Stimulated activated naive CD8-positive, alpha-beta T cell treated with anti-CD3 and anti-CD28 coated beads, Interleukin-15, Interleukin-2, amounts not matched to agents 100 ng/mL and 50 ng/mL, for 24 hours (primary cell): Measurements from ENCODE around the gene WDFY1.

ENCODE experiments used
- H3K27ac Mint-ChIP-seq: one replicate; pipeline ENCODE4 v1.8.0; 2021; ENCODE audit warnings: mild to moderate bottlenecking, mixed read lengths
- H3K27me3 Mint-ChIP-seq: one replicate; pipeline ENCODE4 v1.8.0; 2021; ENCODE audit warnings: mixed read lengths
- H3K36me3 Mint-ChIP-seq: one replicate; pipeline ENCODE4 v1.8.0; 2021; ENCODE audit warnings: low read depth, mixed read lengths
- H3K4me1 Mint-ChIP-seq: one replicate; pipeline ENCODE4 v1.8.0; 2021; ENCODE audit warnings: low read depth, mixed read lengths
- H3K4me3 Mint-ChIP-seq: one replicate; pipeline ENCODE4 v1.8.0; 2021; ENCODE audit warnings: mild to moderate bottlenecking, mixed read lengths
- H3K9me3 Mint-ChIP-seq: one replicate; pipeline ENCODE4 v1.8.0; 2021; ENCODE audit warnings: mixed read lengths

The WDFY1 gene

DNA sequence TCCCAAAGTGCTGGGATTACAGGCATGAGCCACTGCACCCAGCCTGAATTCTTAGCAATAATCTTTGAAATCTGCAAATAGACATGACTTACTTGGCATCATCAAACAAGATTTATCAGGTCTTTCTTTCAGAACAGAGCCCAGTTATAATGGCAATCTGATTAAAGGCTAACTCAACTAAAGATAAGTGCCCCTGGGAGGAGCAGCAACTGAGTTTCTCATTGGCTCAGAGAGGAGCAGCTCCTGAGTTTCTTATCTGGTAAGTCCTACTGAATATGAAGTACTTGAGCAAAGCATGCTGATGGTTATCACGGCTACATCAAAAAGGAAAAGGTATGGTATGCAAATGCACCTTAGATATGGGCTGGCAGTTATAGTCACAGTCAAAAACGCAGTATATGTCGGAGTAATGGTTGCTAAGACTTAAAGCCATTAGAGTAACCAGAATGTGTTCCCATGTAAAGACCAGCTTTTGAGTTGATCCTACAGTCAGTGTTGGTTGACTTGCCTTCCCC, 92.8 kb downstream of the WDFY1 start:
- no peak overlapping the region for H3K4me3 Mint-ChIP-seq
- peaks cover 4% of the 10 kb centered on the region for H3K9me3 Mint-ChIP-seq
- peaks cover 33% of the 10 kb centered on the region for H3K36me3 Mint-ChIP-seq

GRCh38 chr2:223847410-223847809, 97.7 kb downstream of the WDFY1 start:
- H3K4me1 Mint-ChIP-seq: peaks cover 9% of the 10 kb centered on the region
- H3K27me3 Mint-ChIP-seq: no peaks in the 10 kb centered on the region
- H3K9me3 Mint-ChIP-seq: peaks cover 4% of the 10 kb centered on the region
- no peak overlapping the region for H3K27ac Mint-ChIP-seq
- H3K36me3 Mint-ChIP-seq: peaks cover 22% of the 10 kb centered on the region
- H3K4me3 Mint-ChIP-seq: no peak overlapping the region

More for the DNA sequence above, 92.8 kb downstream of the WDFY1 start:
- Mint-ChIP-seq H3K27me3 (no peaks in the 10 kb centered on the region), H3K27ac (no peak overlapping the region), H3K4me1 (peaks cover 9% of the 10 kb centered on the region)

DNA sequence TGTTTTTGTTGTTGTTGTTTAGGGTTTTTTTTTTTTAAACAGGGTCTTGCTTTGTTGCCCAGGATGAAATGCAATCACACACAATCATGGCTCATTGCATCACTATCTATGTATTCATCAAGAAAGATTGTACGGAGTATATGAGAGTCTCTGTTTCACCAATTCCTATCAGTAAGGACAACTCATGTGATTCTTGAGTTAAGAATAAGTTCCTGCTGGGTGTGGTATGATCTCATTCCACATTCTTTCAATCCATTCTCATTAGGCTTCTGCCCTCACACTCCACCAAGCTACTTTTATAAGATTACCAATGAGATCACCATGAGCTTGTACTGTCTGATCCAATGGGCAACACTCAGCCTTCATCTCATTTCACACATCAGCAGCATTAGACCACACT, 98.6 kb downstream of the WDFY1 start:
- H3K4me1 Mint-ChIP-seq: peaks cover 8% of the 10 kb centered on the region

DNA sequence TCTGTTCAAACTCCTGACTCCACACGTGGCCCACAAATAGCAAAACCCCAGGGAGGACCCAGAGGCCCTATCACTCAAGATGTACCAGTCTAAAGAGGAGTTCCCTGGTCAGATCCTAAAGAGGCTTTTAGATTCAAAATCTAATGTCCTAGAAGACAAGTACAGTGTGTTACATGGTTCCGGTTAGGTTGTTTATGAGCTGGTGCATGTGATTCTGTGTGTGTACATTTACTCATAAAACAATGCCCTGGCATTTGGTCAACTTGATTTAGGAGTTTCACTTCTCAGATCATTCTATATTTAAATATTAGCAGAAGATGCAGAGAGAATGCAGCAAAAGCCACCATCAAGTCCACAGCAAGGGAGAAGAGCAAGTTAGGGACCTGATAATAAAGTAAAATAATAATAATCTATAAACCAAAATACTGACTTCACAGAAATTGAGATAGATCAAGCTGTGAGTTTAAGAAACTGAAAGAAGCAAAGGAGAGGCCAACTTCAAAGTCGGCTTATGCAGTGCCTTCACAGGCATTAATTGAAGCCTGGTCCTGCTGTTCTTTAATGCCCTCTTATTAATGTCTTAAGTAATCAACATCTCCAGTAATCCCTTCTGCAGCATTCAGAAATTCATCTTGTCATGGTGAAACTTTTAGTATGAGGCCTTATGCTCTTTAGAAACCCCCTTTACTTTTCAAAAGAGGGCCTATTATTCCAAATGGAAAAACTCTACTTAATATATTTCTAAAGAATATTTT, 103.5 kb downstream of the WDFY1 start:
- Mint-ChIP-seq H3K4me1 (peaks cover 4% of the 10 kb centered on the region), H3K9me3 (no peaks in the 10 kb centered on the region), H3K4me3 (no peak overlapping the region), H3K27ac (no peak overlapping the region), H3K36me3 (no peaks in the 10 kb centered on the region), H3K27me3 (peaks cover 3% of the 10 kb centered on the region)

More for the DNA sequence above, 98.6 kb downstream of the WDFY1 start:
- no peaks in the 10 kb centered on the region for H3K27me3 Mint-ChIP-seq
- H3K27ac Mint-ChIP-seq: no peak overlapping the region
- H3K9me3 Mint-ChIP-seq: peaks cover 4% of the 10 kb centered on the region
- no peak overlapping the region for H3K4me3 Mint-ChIP-seq
- H3K36me3 Mint-ChIP-seq: peaks cover 22% of the 10 kb centered on the region

DNA sequence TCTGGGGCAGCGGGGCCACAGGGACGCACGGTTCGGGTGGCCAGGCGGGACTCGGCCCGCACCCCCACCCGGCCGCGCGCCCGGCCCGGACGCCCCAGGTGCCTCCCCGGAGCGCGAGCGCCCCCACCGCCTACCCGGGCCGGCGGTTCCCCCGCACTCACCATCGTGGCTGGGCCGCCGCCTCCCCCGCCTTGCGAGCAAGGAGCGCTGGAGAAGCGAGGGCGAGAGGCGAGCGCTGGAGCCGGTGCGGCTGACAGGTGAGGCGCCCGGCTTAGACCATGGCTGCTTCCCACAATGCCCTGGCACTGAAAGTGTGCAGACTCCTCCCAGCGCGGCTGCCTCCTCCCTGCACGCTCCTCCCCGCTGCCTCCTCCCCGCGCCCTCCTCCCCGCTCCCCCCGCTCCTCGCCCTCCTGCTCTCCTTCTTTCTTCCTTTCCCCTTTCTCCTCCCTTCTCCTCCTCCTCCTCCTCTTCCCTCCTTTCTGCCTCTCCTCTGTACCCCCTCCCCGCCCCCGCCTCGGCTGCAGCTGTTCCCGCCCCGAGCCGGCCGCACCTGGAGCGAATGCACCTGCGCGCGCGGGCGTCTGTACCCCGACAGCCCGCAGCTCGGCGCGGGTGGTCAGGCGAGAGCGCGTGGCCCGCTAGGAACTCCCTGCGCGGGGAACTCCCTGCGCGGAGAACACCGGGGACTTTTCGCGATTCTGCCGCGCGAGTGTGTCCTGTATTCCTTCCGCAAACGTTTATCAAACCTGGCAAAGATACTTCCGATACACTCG, 107.7 kb downstream of the WDFY1 start, which contains the start of gene AP1S3:
Gene AP1S3 (minus strand): TSS at position 296 of the 775 bp plus-strand sequence. CDS start 132 bp downstream, at position 164.
- Mint-ChIP-seq H3K4me1 (peaks cover 18% of the 10 kb centered on the region), H3K36me3 (peaks cover 4% of the 10 kb centered on the region), H3K27me3 (peaks cover 7% of the 10 kb centered on the region), H3K4me3 (peak within 1 kb of the TSS; percentile 92), H3K9me3 (no peaks in the 10 kb centered on the region), H3K27ac (peak within 1 kb of the TSS; percentile 76)

- Mint-ChIP-seq H3K36me3 (peaks cover 4% of the 10 kb centered on the region), H3K9me3 (no peaks in the 10 kb centered on the region)
Measured at GRCh38 chr2:223835701-223836532, 109.2 kb downstream of the WDFY1 start.

DNA sequence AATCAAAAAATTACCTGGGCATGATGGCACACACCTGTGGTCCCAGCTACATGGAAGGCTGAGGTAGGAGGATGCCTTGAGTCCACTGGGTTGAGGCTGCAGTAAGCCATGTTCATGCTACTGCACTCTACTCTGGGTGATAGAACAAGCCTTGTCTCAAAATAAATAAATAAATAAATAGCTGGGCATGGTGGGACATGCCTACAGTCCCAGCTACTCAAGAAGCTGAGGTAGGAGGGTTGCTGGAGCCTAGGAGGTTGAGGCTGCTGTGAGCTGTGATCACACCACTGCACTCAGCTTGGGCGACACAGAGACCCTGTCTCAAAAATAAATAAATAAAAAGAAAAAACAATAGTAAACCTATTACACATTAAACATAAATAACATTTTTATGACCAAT, 110.7 kb downstream of the WDFY1 start:
- peaks cover 18% of the 10 kb centered on the region for H3K4me1 Mint-ChIP-seq
- peaks cover 7% of the 10 kb centered on the region for H3K27me3 Mint-ChIP-seq
- H3K4me3 Mint-ChIP-seq: no peak overlapping the region
- no peak overlapping the region for H3K27ac Mint-ChIP-seq
- no peaks in the 10 kb centered on the region for H3K9me3 Mint-ChIP-seq
- peaks cover 4% of the 10 kb centered on the region for H3K36me3 Mint-ChIP-seq

More at GRCh38 chr2:223835701-223836532, 109.2 kb downstream of the WDFY1 start:
- Mint-ChIP-seq H3K4me1 (peaks cover 18% of the 10 kb centered on the region), H3K27me3 (peaks cover 7% of the 10 kb centered on the region), H3K27ac (peak overlapping the region; percentile 76), H3K4me3 (peak overlapping the region; percentile 92)

- Mint-ChIP-seq H3K27ac (no peak overlapping the region), H3K4me3 (no peak overlapping the region), H3K9me3 (no peaks in the 10 kb centered on the region), H3K4me1 (peaks cover 18% of the 10 kb centered on the region), H3K27me3 (peaks cover 7% of the 10 kb centered on the region), H3K36me3 (peaks cover 4% of the 10 kb centered on the region)
Measured at GRCh38 chr2:223832241-223832903, 112.8 kb downstream of the WDFY1 start.

GRCh38 chr2:223829128-223829527, 116.0 kb downstream of the WDFY1 start:
- Mint-ChIP-seq H3K9me3 (no peaks in the 10 kb centered on the region), H3K36me3 (peaks cover 4% of the 10 kb centered on the region), H3K27ac (no peak overlapping the region), H3K4me3 (no peak overlapping the region), H3K4me1 (no peaks in the 10 kb centered on the region), H3K27me3 (no peaks in the 10 kb centered on the region)

DNA sequence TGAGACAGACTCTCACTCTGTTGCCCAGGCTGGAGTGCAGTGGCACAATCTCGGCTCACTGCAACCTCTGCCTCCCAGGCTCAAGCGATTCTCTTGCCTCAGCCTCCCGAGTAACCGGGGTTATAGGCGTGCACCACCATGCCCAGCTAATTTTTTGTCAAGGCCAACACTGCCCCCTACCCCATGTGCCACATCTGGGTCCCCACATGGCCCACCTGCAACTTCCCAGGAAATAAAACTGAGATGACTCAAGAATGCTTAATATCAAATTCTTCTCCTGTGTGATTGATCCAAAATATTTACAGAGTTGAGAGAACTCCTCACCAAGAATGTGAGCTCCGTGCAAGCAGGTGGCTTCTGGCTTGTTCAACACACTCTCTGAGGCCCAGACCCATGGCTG, 116.8 kb downstream of the WDFY1 start:
- Mint-ChIP-seq H3K36me3 (peaks cover under 1% of the 10 kb centered on the region), H3K27ac (no peak overlapping the region)

GRCh38 chr2:223826995-223827394, 118.1 kb downstream of the WDFY1 start:
- H3K4me1 Mint-ChIP-seq: peaks cover 5% of the 10 kb centered on the region
- no peaks in the 10 kb centered on the region for H3K27me3 Mint-ChIP-seq
- H3K36me3 Mint-ChIP-seq: no peaks in the 10 kb centered on the region
- no peak overlapping the region for H3K4me3 Mint-ChIP-seq
- no peak overlapping the region for H3K27ac Mint-ChIP-seq
- H3K9me3 Mint-ChIP-seq: no peaks in the 10 kb centered on the region

More for the DNA sequence above, 116.8 kb downstream of the WDFY1 start:
- Mint-ChIP-seq H3K9me3 (no peaks in the 10 kb centered on the region), H3K27me3 (no peaks in the 10 kb centered on the region), H3K4me3 (no peak overlapping the region), H3K4me1 (no peaks in the 10 kb centered on the region)
